Activated CD8-positive, alpha-beta T cell treated with anti-CD3 and anti-CD28 coated beads for 36 hours (primary cell): ENCODE results near the gene TSHZ1. TPM values are rescaled to one million over a fixed set of nuclear protein-coding genes. Genes with fewer than 3 reads are reported as not detected.

Source experiments
- ATAC-seq: fragments of 200-7000 bp; cut with Tn5 transposase; one replicate; pipeline ENCODE4 v1.10.0; 2021; ENCODE audit warnings: mild to moderate bottlenecking, moderate library complexity
- CTCF ChIA-PET: fragments of 350-600 bp; sonication (Branson Sonifier 250); formaldehyde crosslinking; loops from one replicate; lab custom pipeline; 2021; ENCODE audit warnings: antibody characterized with exemption; lab: Charles Lee
- POLR2A ChIA-PET: fragments of 350-600 bp; sonication (Branson Sonifier 250); formaldehyde crosslinking; loops from one replicate; lab custom pipeline; 2021; ENCODE audit warnings: antibody characterized with exemption; lab: Charles Lee
- DNase-seq: peaks from one replicate; pipeline ENCODE4 v3.0.0-alpha.2; 2020
- H3K27ac Mint-ChIP-seq: one replicate; pipeline ENCODE4 v1.8.0; 2021; ENCODE audit warnings: mild to moderate bottlenecking, mixed read lengths
- H3K27me3 Mint-ChIP-seq: one replicate; pipeline ENCODE4 v1.8.0; 2021; ENCODE audit warnings: mixed read lengths
- H3K36me3 Mint-ChIP-seq: one replicate; pipeline ENCODE4 v1.8.0; 2021; ENCODE audit warnings: low read depth, mixed read lengths
- H3K4me1 Mint-ChIP-seq: one replicate; pipeline ENCODE4 v1.8.0; 2021; ENCODE audit warnings: low read depth, mixed read lengths
- H3K4me3 Mint-ChIP-seq: one replicate; pipeline ENCODE4 v1.8.0; 2021; ENCODE audit warnings: mild to moderate bottlenecking, moderate library complexity, mixed read lengths
- H3K9me3 Mint-ChIP-seq: one replicate; pipeline ENCODE4 v1.8.0; 2021; ENCODE audit warnings: mixed read lengths
- intact Hi-C: fragments of 100-400 bp; cut with micrococcal nuclease; formaldehyde crosslinking; loops from one replicate; pipeline ENCODE4 v1.10.0; 2022
- total RNA-seq, 2 experiments: library from RNA; stranded (reverse); gene quantifications; one replicate each; pipeline ENCODE4 v1.2.3, GENCODE V29; 2021
- TF ChIP-seq, protein P1 (sequence below): fragments of 200-600 bp; IDR thresholded peaks from one replicate; pipeline ENCODE4 v1.8.0; 2022; ENCODE audit warnings: antibody characterized with exemption, mild to moderate bottlenecking

Gene TSHZ1
- total RNA-seq, 2 experiments from 2014 or later = 10.8 to 11.0 TPM

DNA sequence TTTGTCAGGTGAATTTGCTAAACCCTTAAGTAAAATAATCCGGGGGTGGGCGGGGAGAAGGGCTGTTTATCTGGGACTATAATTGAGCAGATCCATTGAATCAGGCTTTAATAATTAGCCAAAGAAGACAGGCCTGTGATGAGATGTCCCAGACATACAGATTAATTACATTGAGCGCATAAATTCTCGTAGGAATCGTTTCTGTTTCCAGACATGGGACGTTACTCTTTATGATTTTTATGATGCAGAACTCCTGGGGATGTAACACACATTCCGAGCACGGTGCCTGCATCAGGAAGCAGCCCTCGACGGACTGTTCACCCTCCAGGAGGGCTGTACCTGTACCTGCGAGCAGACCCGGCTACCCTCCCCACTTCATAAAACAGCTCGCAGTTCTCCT is 128.0 kb downstream of the TSHZ1 start:
- DNase-seq = no peak
- POLR2A ChIA-PET = no interaction called here
- no peak overlapping the region for H3K27ac Mint-ChIP-seq

More for the DNA sequence above, 128.0 kb downstream of the TSHZ1 start:
- no peaks in the 10 kb centered on the region for H3K36me3 Mint-ChIP-seq
- no peaks in the 10 kb centered on the region for H3K9me3 Mint-ChIP-seq
- TF ChIP-seq, protein P1, sequence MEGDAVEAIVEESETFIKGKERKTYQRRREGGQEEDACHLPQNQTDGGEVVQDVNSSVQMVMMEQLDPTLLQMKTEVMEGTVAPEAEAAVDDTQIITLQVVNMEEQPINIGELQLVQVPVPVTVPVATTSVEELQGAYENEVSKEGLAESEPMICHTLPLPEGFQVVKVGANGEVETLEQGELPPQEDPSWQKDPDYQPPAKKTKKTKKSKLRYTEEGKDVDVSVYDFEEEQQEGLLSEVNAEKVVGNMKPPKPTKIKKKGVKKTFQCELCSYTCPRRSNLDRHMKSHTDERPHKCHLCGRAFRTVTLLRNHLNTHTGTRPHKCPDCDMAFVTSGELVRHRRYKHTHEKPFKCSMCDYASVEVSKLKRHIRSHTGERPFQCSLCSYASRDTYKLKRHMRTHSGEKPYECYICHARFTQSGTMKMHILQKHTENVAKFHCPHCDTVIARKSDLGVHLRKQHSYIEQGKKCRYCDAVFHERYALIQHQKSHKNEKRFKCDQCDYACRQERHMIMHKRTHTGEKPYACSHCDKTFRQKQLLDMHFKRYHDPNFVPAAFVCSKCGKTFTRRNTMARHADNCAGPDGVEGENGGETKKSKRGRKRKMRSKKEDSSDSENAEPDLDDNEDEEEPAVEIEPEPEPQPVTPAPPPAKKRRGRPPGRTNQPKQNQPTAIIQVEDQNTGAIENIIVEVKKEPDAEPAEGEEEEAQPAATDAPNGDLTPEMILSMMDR = no peak
- no peaks in the 10 kb centered on the region for H3K4me1 Mint-ChIP-seq
- no peaks in the 10 kb centered on the region for H3K27me3 Mint-ChIP-seq
- intact Hi-C loops = no loop called here
- no peak overlapping the region for H3K4me3 Mint-ChIP-seq
- ATAC-seq = no peak
- CTCF ChIA-PET = no interaction called here

Other genes with a start within 250 kb of the TSHZ1 start
- gene PTGR3, start 1.7 kb upstream of the TSHZ1 start, total RNA-seq = 10 to 100 TPM; 20.0 to 21.1 TPM
- gene SMIM21, start 216.9 kb downstream of the TSHZ1 start, total RNA-seq = not detected